ENCODE data around the gene ZNF280B. TPM values are rescaled to one million over a fixed set of nuclear protein-coding genes. Genes with fewer than 3 reads are reported as not detected.

Gene ZNF280B
- total and polyA plus RNA-seq, 2 donors (not counting 1 experiment from before 2014, with no cell fraction given) = 0.67 to 3.5 TPM

- ChIA-PET POLR2A (no interaction called here), CTCF (interaction anchor here (1.1 to 1.6 kb wide), 4 partner anchors 8 to 115 kb away, joined by 3 to 5 read pairs (median 4); no protein-coding TSS in a partner anchor)
- Histone ChIP-seq H3K4me2 (replicated peaks; ENCODE audit: low read depth, low read length, poor library complexity, severe bottlenecking) (no peak overlapping the region), H4K20me1 (ENCODE audit: control insufficient read depth, insufficient read depth, low read length, poor library complexity, severe bottlenecking) (no peaks in the 10 kb centered on the region), H3K4me3 (ENCODE audit: control extremely low read depth in 1 of 5, extremely low read depth in 1 of 5, insufficient read depth in 1 of 5, low read depth in 2 of 5, low read length in 4 of 5) (no peak overlapping the region), H3K27me3 (replicated peaks in 1 of 4; ENCODE audit: control extremely low read depth in 1 of 4, control insufficient read depth in 3 of 4, insufficient read depth in 4 of 4, low read length in 3 of 4) (no peaks in the 10 kb centered on the region), H3K9ac (ENCODE audit: low read length) (no peak overlapping the region), H3K27ac (ENCODE audit: low read length in 2 of 2) (no peak overlapping the region), H3K4me1 (ENCODE audit: control insufficient read depth in 2 of 2, insufficient read depth in 2 of 2, low read length in 2 of 2) (peaks cover 3 to 6% of the 10 kb centered on the region in 2 donors), H3K36me3 (replicated peaks in 1 of 2; ENCODE audit: control extremely low read depth in 1 of 2, control insufficient read depth in 1 of 2, extremely low read depth in 1 of 2, insufficient read depth in 2 of 2, low read length in 1 of 2) (no peaks in the 10 kb centered on the region), H2AFZ (ENCODE audit: insufficient read depth, low read depth, low read length, poor library complexity, severe bottlenecking) (no peak overlapping the region), H3K9me3 (ENCODE audit: control extremely low read depth in 1 of 3, control insufficient read depth in 2 of 3, insufficient read depth in 1 of 3, low read length in 2 of 3) (peaks cover 6 to 40% (median 31%) of the 10 kb centered on the region in 3 donors), H3K79me2 (ENCODE audit: control insufficient read depth, insufficient read depth, low read length) (no peaks in the 10 kb centered on the region)
- Mint-ChIP-seq H3K27ac (no peak overlapping the region), H3K27me3 (no peaks in the 10 kb centered on the region), H3K4me3 (no peak overlapping the region), H3K9me3 (ENCODE audit: insufficient read depth) (peaks cover 11% of the 10 kb centered on the region), H3K4me1 (peaks cover 10% of the 10 kb centered on the region)
- no peak for TF ChIP-seq EZH2 (IDR thresholded peaks at IDR 0.05; ENCODE audit: borderline replicate concordance, insufficient read depth, low read depth, low read length, poor library complexity, severe bottlenecking)
- TF ChIP-seq CTCF (IDR thresholded peaks at IDR 0.05) = no peak
- intact Hi-C loops (cut with micrococcal nuclease) = no loop called here
- ATAC-seq (ENCODE audit: low read depth) = no peak
- no peak for DNase-seq
- no CpG with 5 or more reads among the region's 2 CpGs for WGBS (ENCODE audit: insufficient coverage)
Observed at GRCh38 chr22:22458387-22458786, 50.2 kb downstream of the ZNF280B start.

- H3K4me2 ChIP-seq (replicated peaks; ENCODE audit: low read depth, low read length, poor library complexity, severe bottlenecking) = no peak overlapping the region
- ATAC-seq (ENCODE audit: low read depth) (no peak), DNase-seq (no peak)
- 61% methylated on average over 2 of the region's 3 CpGs for WGBS (ENCODE audit: insufficient coverage)
- no peak overlapping the region for H3K27ac Mint-ChIP-seq
- no peak overlapping the region for H2AFZ ChIP-seq (ENCODE audit: insufficient read depth, low read depth, low read length, poor library complexity, severe bottlenecking)
- peaks cover 25% of the 10 kb centered on the region for H3K4me1 Mint-ChIP-seq
- H3K27me3 Mint-ChIP-seq = no peaks in the 10 kb centered on the region
- H3K79me2 ChIP-seq (ENCODE audit: control insufficient read depth, insufficient read depth, low read length) = no peaks in the 10 kb centered on the region
- ChIA-PET CTCF (interaction anchor here (1.0 kb wide), 1 partner anchor 10 kb away, joined by 5 read pairs; no protein-coding TSS in a partner anchor), POLR2A (no interaction called here)
- H3K9ac ChIP-seq (ENCODE audit: low read length) = no peak overlapping the region
- TF ChIP-seq CTCF (IDR thresholded peaks at IDR 0.05) (no peak), EZH2 (IDR thresholded peaks at IDR 0.05; ENCODE audit: borderline replicate concordance, insufficient read depth, low read depth, low read length, poor library complexity, severe bottlenecking) (no peak)
- no peaks in the 10 kb centered on the region for H4K20me1 ChIP-seq (ENCODE audit: control insufficient read depth, insufficient read depth, low read length, poor library complexity, severe bottlenecking)
- H3K4me3 Mint-ChIP-seq = no peak overlapping the region
- H3K9me3 ChIP-seq (ENCODE audit: control extremely low read depth in 1 of 3, control insufficient read depth in 2 of 3, insufficient read depth in 1 of 3, low read length in 2 of 3) = peaks cover 3 to 40% (median 32%) of the 10 kb centered on the region in 3 donors
- intact Hi-C loops (cut with micrococcal nuclease) = loop anchor here (5.0 kb wide), 1 partner anchor 52 kb away; the partner anchor contains the start of gene ZNF280B
- H3K27ac ChIP-seq (ENCODE audit: low read length in 2 of 2) = no peak overlapping the region
- H3K9me3 Mint-ChIP-seq (ENCODE audit: insufficient read depth) = peaks cover 15% of the 10 kb centered on the region
- H3K27me3 ChIP-seq (replicated peaks in 1 of 4; ENCODE audit: control extremely low read depth in 1 of 4, control insufficient read depth in 3 of 4, insufficient read depth in 4 of 4, low read length in 3 of 4) = no peaks in the 10 kb centered on the region
- peaks cover 23 to 24% of the 10 kb centered on the region in 2 donors for H3K4me1 ChIP-seq (ENCODE audit: control insufficient read depth in 2 of 2, insufficient read depth in 2 of 2, low read length in 2 of 2)
- H3K4me3 ChIP-seq (ENCODE audit: control extremely low read depth in 1 of 5, extremely low read depth in 1 of 5, insufficient read depth in 1 of 5, low read depth in 2 of 5, low read length in 4 of 5) = no peak overlapping the region
- no peaks in the 10 kb centered on the region for H3K36me3 ChIP-seq (replicated peaks in 1 of 2; ENCODE audit: control extremely low read depth in 1 of 2, control insufficient read depth in 1 of 2, extremely low read depth in 1 of 2, insufficient read depth in 2 of 2, low read length in 1 of 2)
Observed at GRCh38 chr22:22454997-22455396, 53.5 kb downstream of the ZNF280B start.
